DOHH2 (cell line): ENCODE data around the gene BNIPL.

Experiments
- H3F3A ChIP-seq: fragments of 200-600 bp; sonication (generic), shearing (Covaris generic); 2 replicates; pipeline ENCODE4 v1.6.0; 2016; ENCODE audit warnings: antibody characterized with exemption, mild to moderate bottlenecking; ENCODE audit not compliant: control insufficient read depth, insufficient read depth
- H3K27ac ChIP-seq: fragments of 200-600 bp; sonication (generic); 2 replicates; pipeline ENCODE4 v1.5.1; 2014; ENCODE audit warnings: low read depth, mild to moderate bottlenecking, low read length, moderate library complexity
- H3K27me3 ChIP-seq: fragments of 200-600 bp; sonication (generic); 2 replicates; pipeline ENCODE4 v1.6.1; 2014; ENCODE audit warnings: mild to moderate bottlenecking, low read length, mixed read lengths; ENCODE audit not compliant: control insufficient read depth
- H3K36me3 ChIP-seq: fragments of 200-600 bp; sonication (generic); 2 replicates; pipeline ENCODE4 v1.6.1; 2014; ENCODE audit warnings: mild to moderate bottlenecking, low read length, moderate library complexity, mixed read lengths; ENCODE audit not compliant: control insufficient read depth
- H3K4me1 ChIP-seq: fragments of 200-600 bp; sonication (generic); 2 replicates; pipeline ENCODE4 v1.6.1; 2014; ENCODE audit warnings: mild to moderate bottlenecking, low read length, mixed read lengths; ENCODE audit not compliant: control insufficient read depth
- H3K4me2 ChIP-seq: fragments of 200-600 bp; sonication (generic); 2 replicates; pipeline ENCODE4 v1.6.0; 2014; ENCODE audit warnings: mild to moderate bottlenecking, low read length, moderate library complexity
- H3K4me3 ChIP-seq: fragments of 200-600 bp; sonication (generic); 2 replicates; pipeline ENCODE4 v1.5.1; 2014; ENCODE audit warnings: mild to moderate bottlenecking, low read length, mixed read lengths
- H3K79me2 ChIP-seq: fragments of 200-600 bp; sonication (generic); 2 replicates; pipeline ENCODE4 v1.6.1; 2014; ENCODE audit warnings: mild to moderate bottlenecking, low read length, mixed read lengths; ENCODE audit not compliant: control insufficient read depth
- H3K9me2 ChIP-seq: fragments of 200-600 bp; sonication (generic); replicated peaks from 2 replicates; pipeline ENCODE4 v1.6.1; 2014; ENCODE audit warnings: mild to moderate bottlenecking, low read length, mixed read lengths; ENCODE audit not compliant: control insufficient read depth
- H3K9me3 ChIP-seq: fragments of 200-600 bp; sonication (generic); 2 replicates; pipeline ENCODE4 v1.6.1; 2014; ENCODE audit warnings: antibody characterized with exemption, low read length, mixed read lengths; ENCODE audit not compliant: control insufficient read depth, insufficient read depth
- H4K20me1 ChIP-seq: fragments of 200-600 bp; sonication (generic); 2 replicates; pipeline ENCODE4 v1.6.0; 2014; ENCODE audit warnings: low read depth, mild to moderate bottlenecking, antibody characterized with exemption, low read length, moderate library complexity; ENCODE audit not compliant: control insufficient read depth, insufficient read depth
- EZH2phosphoT487 ChIP-seq: fragments of 200-600 bp; sonication (generic); IDR thresholded peaks from 2 replicates; pipeline ENCODE4 v1.6.1; 2017; ENCODE audit warnings: borderline replicate concordance, mild to moderate bottlenecking, antibody characterized with exemption, low read length, moderate library complexity, mixed read lengths
- TF ChIP-seq, protein P1 (sequence below): fragments of 200-600 bp; sonication (generic); IDR thresholded peaks from one replicate; pipeline ENCODE4 v1.5.1; 2014; ENCODE audit warnings: antibody characterized with exemption, mild to moderate bottlenecking, low read depth, low read length; ENCODE audit not compliant: poor library complexity, severe bottlenecking

Gene BNIPL

GRCh38 chr1:151056149-151056548 is 19.8 kb downstream of the BNIPL start:
- Histone ChIP-seq H3K9me3 (no peaks in the 10 kb centered on the region), H3F3A (peaks cover 21% of the 10 kb centered on the region), H4K20me1 (peaks cover 17% of the 10 kb centered on the region), H3K27ac (no peak overlapping the region), H3K36me3 (peaks cover 78% of the 10 kb centered on the region), H3K4me2 (peak overlapping the region; percentile 19), H3K4me1 (peaks cover 37% of the 10 kb centered on the region), H3K9me2 (no peaks in the 10 kb centered on the region), H3K4me3 (peak overlapping the region; percentile 24; the same call in 1 of the 2 replicates), H3K79me2 (peaks cover 58% of the 10 kb centered on the region), H3K27me3 (no peaks in the 10 kb centered on the region)
- no peak for TF ChIP-seq EZH2phosphoT487
- TF ChIP-seq, protein P1, sequence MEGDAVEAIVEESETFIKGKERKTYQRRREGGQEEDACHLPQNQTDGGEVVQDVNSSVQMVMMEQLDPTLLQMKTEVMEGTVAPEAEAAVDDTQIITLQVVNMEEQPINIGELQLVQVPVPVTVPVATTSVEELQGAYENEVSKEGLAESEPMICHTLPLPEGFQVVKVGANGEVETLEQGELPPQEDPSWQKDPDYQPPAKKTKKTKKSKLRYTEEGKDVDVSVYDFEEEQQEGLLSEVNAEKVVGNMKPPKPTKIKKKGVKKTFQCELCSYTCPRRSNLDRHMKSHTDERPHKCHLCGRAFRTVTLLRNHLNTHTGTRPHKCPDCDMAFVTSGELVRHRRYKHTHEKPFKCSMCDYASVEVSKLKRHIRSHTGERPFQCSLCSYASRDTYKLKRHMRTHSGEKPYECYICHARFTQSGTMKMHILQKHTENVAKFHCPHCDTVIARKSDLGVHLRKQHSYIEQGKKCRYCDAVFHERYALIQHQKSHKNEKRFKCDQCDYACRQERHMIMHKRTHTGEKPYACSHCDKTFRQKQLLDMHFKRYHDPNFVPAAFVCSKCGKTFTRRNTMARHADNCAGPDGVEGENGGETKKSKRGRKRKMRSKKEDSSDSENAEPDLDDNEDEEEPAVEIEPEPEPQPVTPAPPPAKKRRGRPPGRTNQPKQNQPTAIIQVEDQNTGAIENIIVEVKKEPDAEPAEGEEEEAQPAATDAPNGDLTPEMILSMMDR = no peak

- peak overlapping the region; percentile 88 for H3K4me2 ChIP-seq
- H3F3A ChIP-seq = 0 out of 2 replicates have a peak, but pooled peaks cover 3% of the 10 kb centered on the region
- peaks cover 15% of the 10 kb centered on the region for H4K20me1 ChIP-seq
- H3K4me3 ChIP-seq = peak overlapping the region; percentile 86
- peaks cover 43% of the 10 kb centered on the region for H3K4me1 ChIP-seq
- H3K9me2 ChIP-seq = no peaks in the 10 kb centered on the region
- H3K27me3 ChIP-seq = no peaks in the 10 kb centered on the region
- H3K79me2 ChIP-seq = peaks cover 61% of the 10 kb centered on the region
- H3K27ac ChIP-seq = peak overlapping the region; percentile 57
- H3K9me3 ChIP-seq = no peaks in the 10 kb centered on the region
- peaks cover 53% of the 10 kb centered on the region for H3K36me3 ChIP-seq
- TF ChIP-seq, protein P1 = no peak
- TF ChIP-seq EZH2phosphoT487 = no peak
These were observed 22.3 kb downstream of the BNIPL start for GRCh38 chr1:151058692-151059091.

- H3K27ac ChIP-seq = peak within 1 kb of the TSS; percentile 57
- H3K79me2 ChIP-seq = peaks cover 61% of the 10 kb centered on the region
- TF ChIP-seq, protein P1 = peak; percentile 80
- no peak for TF ChIP-seq EZH2phosphoT487
These were observed 23.0 kb downstream of the BNIPL start, which contains the start of gene CDC42SE1 for GRCh38 chr1:151059109-151060006. TSS of gene CDC42SE1 (minus strand) at chr1:151059622. CDS start at chr1:151055730, 3,892 bp downstream.

More at GRCh38 chr1:151059109-151060006, 23.0 kb downstream of the BNIPL start, which contains the start of gene CDC42SE1:
- peak within 1 kb of the TSS; percentile 86 for H3K4me3 ChIP-seq
- peaks cover 43% of the 10 kb centered on the region for H3K4me1 ChIP-seq
- 0 out of 2 replicates have a peak, but pooled peaks cover 3% of the 10 kb centered on the region for H3F3A ChIP-seq
- H4K20me1 ChIP-seq = peaks cover 15% of the 10 kb centered on the region
- H3K36me3 ChIP-seq = peaks cover 46% of the 10 kb centered on the region
- H3K9me3 ChIP-seq = no peaks in the 10 kb centered on the region
- H3K9me2 ChIP-seq = no peaks in the 10 kb centered on the region
- H3K27me3 ChIP-seq = no peaks in the 10 kb centered on the region
- H3K4me2 ChIP-seq = peak within 1 kb of the TSS; percentile 88
